GM12878 (cell line): Measurements from ENCODE around the gene FREM2. TPM values are rescaled to one million over a fixed set of nuclear protein-coding genes. Genes with fewer than 3 reads are reported as not detected.

Experiments
- ATAC-seq: fragments of 200-7000 bp; cut with Tn5 transposase; 3 replicates; pipeline ENCODE4 v1.9.1; 2020; ENCODE audit warnings: mild to moderate bottlenecking, moderate library complexity
- BruUV-seq: library from RNA; stranded (reverse); fragments of 400-500 nt; replicated peaks from 2 replicates; lab custom pipeline; 2021; lab: Mats Ljungman, UMichigan
- CTCF ChIA-PET: fragments of 300-600 bp; sonication (Branson Sonifier 250); formaldehyde crosslinking; extraction: SDS; loops from one replicate; lab custom pipeline; 2021; ENCODE audit warnings: inconsistent platforms; lab: Yijun Ruan, JAX
- POLR2A ChIA-PET: fragments of 350-600 bp; formaldehyde crosslinking; extraction: SDS; loops from one replicate; lab custom pipeline; 2021; ENCODE audit warnings: inconsistent platforms; lab: Charles Lee
- RAD21 ChIA-PET: fragments of 300-600 bp; sonication (Branson Sonifier 250); formaldehyde crosslinking; loops from one replicate; lab custom pipeline; 2023; ENCODE audit warnings: antibody characterized with exemption; ENCODE audit not compliant: unreplicated experiment; lab: Charles Lee
- SMC1A ChIA-PET: fragments of 300-600 bp; sonication (Branson Sonifier 250); formaldehyde crosslinking; loops from one replicate; lab custom pipeline; 2023; ENCODE audit not compliant: unreplicated experiment, uncharacterized antibody; lab: Charles Lee
- DNase-seq: peaks from one replicate; pipeline ENCODE4 v3.0.0-alpha.2; 2011; ENCODE audit warnings: low read depth, low spot score
- FAIRE-seq: peaks from 3 replicates; lab custom pipeline; 2011; peaks lifted over from hg19 to GRCh38; lab: Jason Lieb, UNC
- H2AFZ ChIP-seq: 2 replicates; pipeline ENCODE4 v1.6.0; 2011; ENCODE audit warnings: low read depth, low read length, control low read depth; ENCODE audit not compliant: control insufficient read depth
- H3K27ac ChIP-seq: 2 replicates; pipeline ENCODE4 v1.5.1; 2011; ENCODE audit warnings: control low read depth; ENCODE audit not compliant: control insufficient read depth, insufficient read depth
- H3K27me3 ChIP-seq, 2 experiments: replicated peaks in 1 of 2; 2 replicates each; pipeline versions ENCODE4 v1.6.0 to v1.6.1; 2011; ENCODE audit warnings: low read length in 1 of 2; ENCODE audit not compliant: control insufficient read depth in 2 of 2, insufficient read depth in 2 of 2
- H3K36me3 ChIP-seq, 2 experiments: 2 replicates each; pipeline ENCODE4 v1.5.1; 2011; ENCODE audit warnings: low read length in 1 of 2; ENCODE audit not compliant: control insufficient read depth in 2 of 2, insufficient read depth in 2 of 2
- H3K4me1 ChIP-seq: 2 replicates; pipeline ENCODE4 v1.6.1; 2011; ENCODE audit warnings: mild to moderate bottlenecking, low read length, moderate library complexity, mixed read lengths; ENCODE audit not compliant: control insufficient read depth, insufficient read depth
- H3K4me2 ChIP-seq: 2 replicates; pipeline ENCODE4 v1.6.0; 2011; ENCODE audit warnings: control low read depth; ENCODE audit not compliant: control insufficient read depth, insufficient read depth
- H3K4me3 ChIP-seq: fragments of 200-600 bp; sonication (generic); 2 replicates; pipeline ENCODE4 v1.5.1; 2016
- H3K79me2 ChIP-seq: 2 replicates; pipeline ENCODE4 v1.6.0; 2011; ENCODE audit warnings: low read length; ENCODE audit not compliant: control insufficient read depth, insufficient read depth
- H3K9ac ChIP-seq: 2 replicates; pipeline ENCODE4 v1.8.0; 2011; ENCODE audit warnings: low read length, control low read depth, mixed read lengths; ENCODE audit not compliant: control insufficient read depth, insufficient read depth
- H3K9me3 ChIP-seq: replicated peaks from 3 replicates; pipeline ENCODE4 v1.5.1; 2011; ENCODE audit warnings: mild to moderate bottlenecking, low read length; ENCODE audit not compliant: control insufficient read depth, insufficient read depth
- H4K20me1 ChIP-seq: 2 replicates; pipeline ENCODE4 v1.6.0; 2011; ENCODE audit not compliant: control insufficient read depth, insufficient read depth
- ATF2 ChIP-seq: IDR thresholded peaks from 2 replicates; pipeline ENCODE4 v1.6.1; 2012; ENCODE audit warnings: low read length, inconsistent platforms
- CHD1 ChIP-seq: IDR thresholded peaks from 2 replicates; pipeline ENCODE4 v1.6.1; 2012; ENCODE audit warnings: low read depth, low read length, improper control_type of control experiment
- FOXM1 ChIP-seq: IDR thresholded peaks from 2 replicates; pipeline ENCODE4 v1.6.1; 2012; ENCODE audit warnings: low read depth, mild to moderate bottlenecking, inconsistent platforms, low read length, moderate library complexity
- GABPA ChIP-seq: IDR thresholded peaks from 2 replicates; pipeline ENCODE4 v1.6.1; 2014; ENCODE audit warnings: antibody characterized with exemption, low read depth, mild to moderate bottlenecking, inconsistent platforms
- JUND ChIP-seq: IDR thresholded peaks from 2 replicates; pipeline ENCODE4 v1.6.1; 2012; ENCODE audit warnings: low read depth, mild to moderate bottlenecking, low read length, improper control_type of control experiment, moderate library complexity
- NR2C1 ChIP-seq: fragments of 450-650 bp; IDR thresholded peaks from 2 replicates; pipeline ENCODE4 v1.6.1; 2017; ENCODE audit warnings: antibody characterized with exemption, mild to moderate bottlenecking, moderate library complexity
- RAD51 ChIP-seq: fragments of 450-650 bp; IDR thresholded peaks from 2 replicates; pipeline ENCODE4 v1.6.1; 2016; ENCODE audit warnings: moderate library complexity, mild to moderate bottlenecking, inconsistent platforms
- SIX5 ChIP-seq: IDR thresholded peaks from 2 replicates; pipeline ENCODE4 v1.6.1; 2011; ENCODE audit warnings: mild to moderate bottlenecking, low read depth, low read length, moderate library complexity; ENCODE audit not compliant: severe bottlenecking
- SKIL ChIP-seq: fragments of 450-650 bp; IDR thresholded peaks from 2 replicates; pipeline ENCODE4 v1.6.1; 2017; ENCODE audit warnings: mild to moderate bottlenecking, low read depth, inconsistent platforms; ENCODE audit not compliant: poor library complexity, severe bottlenecking
- SMAD5 ChIP-seq: IDR thresholded peaks from 2 replicates; pipeline ENCODE4 v1.6.1; 2016; ENCODE audit warnings: antibody characterized with exemption, low read depth
- YBX1 ChIP-seq: fragments of 450-650 bp; IDR thresholded peaks from 2 replicates; pipeline ENCODE4 v1.6.1; 2016; ENCODE audit warnings: antibody characterized with exemption
- ZNF384 ChIP-seq: IDR thresholded peaks from 2 replicates; pipeline ENCODE4 v1.6.1; 2012; ENCODE audit warnings: low read depth, mild to moderate bottlenecking, low read length, improper control_type of control experiment, borderline replicate concordance
- ZNF622 ChIP-seq: fragments of 450-650 bp; IDR thresholded peaks from 2 replicates; pipeline ENCODE4 v1.6.1; 2017; ENCODE audit warnings: mild to moderate bottlenecking, inconsistent platforms
- WGBS: methylation state at CpG from one replicate; pipeline ENCODE4 v1.1.6; 2016; ENCODE audit warnings: low lambda C conversion rate; ENCODE audit not compliant: insufficient replicate concordance, insufficient coverage; ENCODE audit errors: missing lambda C conversion rate; 5-methylcytosine and 5-hydroxymethylcytosine counted together
- in situ Hi-C: fragments of 300-500 bp; cut with MboI; formaldehyde crosslinking; loops from 9 replicates; pipeline ENCODE4 v1.14.3; 2018; ENCODE audit warnings: mixed read lengths
- intact Hi-C: fragments of 100-400 bp; cut with micrococcal nuclease; formaldehyde crosslinking; loops from one replicate; pipeline ENCODE4 v1.14.2; 2022; ENCODE audit not compliant: unreplicated experiment
- polyA plus RNA-seq, 11 experiments: library from polyadenylated mRNA; depleted of rRNA in 4 of 11; unstranded in 6 of 11; stranded (reverse) in 5 of 11; fragments of >200 nt; fragmentation: Nextera tagmentation in 4 of 11; fragmentation: Illumina TruSeq in 1 of 11; extraction: Ambion mirVana in 4 of 11; extraction: Trizol in 1 of 11; gene quantifications; 1 replicate in 1 of 11; 2 replicates in 10 of 11; pipeline versions ENCODE4 v1.2.1 to v1.2.3, GENCODE V29; 2011 to 2016; ENCODE audit warnings: inconsistent platforms in 2 of 11, missing spikeins in 2 of 11, low read depth in 1 of 11
- total RNA-seq, 4 experiments: library from RNA; depleted of rRNA in 3 of 4; stranded (reverse); fragments of >200 nt in 3 of 4; fragmentation: Illumina TruSeq in 1 of 4; extraction: Trizol in 1 of 4; gene quantifications; 2 replicates each; pipeline versions ENCODE4 v1.2.1 to v1.2.3, GENCODE V29; 2013 to 2021

The FREM2 gene
- total and polyA plus RNA-seq, 10 of the 15 experiments (the other 5 are each of a cell fraction or from before 2014, with no cell fraction given), result 0.02 to 0.12 (median 0.05) TPM; not detected in 2

- TF ChIP-seq SKIL (no peak), ZNF384 (no peak), GABPA (no peak), SIX5 (no peak)
These were observed 117.7 kb downstream of the FREM2 start (continued) for GRCh38 chr13:38804536-38804935.

GRCh38 chr13:38814331-38814730, 127.5 kb downstream of the FREM2 start:
- no peaks in the 10 kb centered on the region; the same call in 2 of the 3 replicates for H3K9me3 ChIP-seq
- TF ChIP-seq CHD1 (no peak), ZNF622 (no peak), JUND (no peak), RAD51 (no peak), YBX1 (no peak), FOXM1 (no peak), ATF2 (no peak), SMAD5 (no peak), NR2C1 (no peak)
- in situ Hi-C loops, result no loop called here
- intact Hi-C loops, result no loop called here
- no peak for DNase-seq
- no TSS peak for BruUV-seq
- no peak overlapping the region for H3K4me2 ChIP-seq
- ChIA-PET RAD21 (no interaction called here), POLR2A (no interaction called here), CTCF (no interaction called here), SMC1A (interaction anchor here (3.7 kb wide), 1 partner anchor 10 kb away, joined by 13 read pairs; no protein-coding TSS in a partner anchor)
- no peaks in the 10 kb centered on the region for H3K36me3 ChIP-seq
- no peak overlapping the region for H3K4me3 ChIP-seq
- H3K9ac ChIP-seq, result no peak overlapping the region
- no peaks in the 10 kb centered on the region for H3K27me3 ChIP-seq
- H3K4me1 ChIP-seq, result no peaks in the 10 kb centered on the region
- no peak for FAIRE-seq
- no peaks in the 10 kb centered on the region for H3K79me2 ChIP-seq
- H2AFZ ChIP-seq, result no peak overlapping the region
- no peak overlapping the region for H3K27ac ChIP-seq
- ATAC-seq, result no peak
- H4K20me1 ChIP-seq, result no peaks in the 10 kb centered on the region
- 0% methylated on average over 1 of the region's 1 CpG for WGBS
